ENCODE data around the gene CHAT.

Gene CHAT

DNA sequence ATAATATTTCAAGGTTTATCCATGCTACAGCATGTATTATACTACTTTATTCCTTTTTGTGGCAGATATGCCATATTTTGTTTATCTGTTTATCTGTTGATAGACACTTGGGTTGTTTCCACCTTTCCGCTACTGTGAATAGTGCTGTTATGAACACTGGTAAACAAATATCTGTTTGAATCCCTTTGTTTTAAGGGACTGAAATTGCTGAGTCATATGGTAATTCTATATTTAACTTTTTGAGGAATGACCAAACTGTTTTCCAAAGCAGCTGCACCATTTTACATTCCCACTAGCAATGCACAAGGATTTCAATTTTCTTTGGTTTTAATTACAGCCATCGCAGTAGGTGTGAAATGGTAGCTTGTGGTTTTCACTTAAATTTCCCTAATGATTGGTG is 69.0 kb downstream of the CHAT start:
- H3K4me3 ChIP-seq (ENCODE audit: low read depth in 1 of 2, low read length in 2 of 2): no peak overlapping the region
- no peak overlapping the region for H3K27ac ChIP-seq (ENCODE audit: low read depth, low read length)
- no peaks in the 10 kb centered on the region for H3K36me3 ChIP-seq (ENCODE audit: insufficient read depth, low read length)
- H3K9me3 ChIP-seq (ENCODE audit: low read length): no peaks in the 10 kb centered on the region
- H3K9ac ChIP-seq (ENCODE audit: low read length): no peak overlapping the region
- no peaks in the 10 kb centered on the region for H3K4me1 ChIP-seq (ENCODE audit: insufficient read depth, low read length)
- H3K27me3 ChIP-seq (ENCODE audit: control insufficient read depth in 1 of 2, insufficient read depth in 2 of 2, low read length in 2 of 2): peaks cover 0 to 6% of the 10 kb centered on the region in 2 donors

DNA sequence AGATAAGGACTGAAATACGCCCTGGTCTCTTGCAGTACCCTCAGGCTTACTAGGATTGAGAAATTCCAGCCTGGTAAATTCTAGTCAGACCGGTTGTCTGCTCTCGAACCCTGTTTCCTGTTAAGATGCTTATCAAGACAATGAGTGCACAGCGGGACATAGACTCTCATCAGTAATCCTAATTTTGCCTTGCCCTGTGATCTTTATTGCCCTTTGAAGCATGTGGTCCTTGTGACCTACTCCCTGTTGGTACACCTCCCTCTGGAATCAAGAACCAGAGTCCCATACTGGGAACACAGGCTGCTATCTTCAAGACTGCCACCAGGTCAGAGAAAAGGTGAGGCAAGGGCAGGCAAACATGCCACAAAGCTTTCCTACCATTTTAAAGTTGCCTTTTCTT is 72.8 kb downstream of the CHAT start:
- H3K36me3 ChIP-seq (ENCODE audit: insufficient read depth, low read length): no peaks in the 10 kb centered on the region
- H3K4me3 ChIP-seq (ENCODE audit: low read depth in 1 of 2, low read length in 2 of 2): no peak overlapping the region
- peaks cover 0 to 11% of the 10 kb centered on the region in 2 donors for H3K27me3 ChIP-seq (ENCODE audit: control insufficient read depth in 1 of 2, insufficient read depth in 2 of 2, low read length in 2 of 2)
- no peaks in the 10 kb centered on the region for H3K9me3 ChIP-seq (ENCODE audit: low read length)
- H3K4me1 ChIP-seq (ENCODE audit: insufficient read depth, low read length): no peaks in the 10 kb centered on the region
- no peak overlapping the region for H3K27ac ChIP-seq (ENCODE audit: low read depth, low read length)
- H3K9ac ChIP-seq (ENCODE audit: low read length): no peak overlapping the region

DNA sequence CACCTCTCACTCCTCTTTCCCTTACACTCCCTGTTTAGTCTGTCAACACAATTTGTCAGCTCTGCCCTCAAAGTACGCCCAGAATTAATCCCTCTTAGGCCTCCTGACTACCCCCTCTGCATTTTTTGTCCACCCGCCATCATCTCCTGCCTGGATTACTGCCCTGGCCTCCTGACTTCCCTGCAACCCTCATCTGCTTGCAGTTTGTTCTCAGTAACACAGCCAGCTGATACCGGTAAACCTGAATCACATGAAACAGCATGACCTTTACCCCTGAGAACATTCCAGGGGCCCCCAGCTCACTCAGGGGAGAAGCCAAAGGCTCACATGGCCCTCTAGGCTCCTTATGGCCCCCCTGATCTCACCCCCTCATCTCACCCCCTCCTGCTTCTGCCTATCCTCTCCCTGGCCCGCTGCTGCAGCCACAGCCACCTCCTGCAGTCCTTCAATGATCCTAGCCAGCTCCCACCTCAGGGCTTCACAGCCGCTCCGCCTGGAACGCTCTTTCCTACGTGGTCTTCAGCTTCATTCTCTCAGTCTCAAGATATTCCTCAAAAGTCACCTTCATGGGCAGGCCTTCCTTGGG is 74.5 kb downstream of the CHAT start:
- no peak overlapping the region for H3K4me3 ChIP-seq (ENCODE audit: low read depth in 1 of 2, low read length in 2 of 2)
- no peaks in the 10 kb centered on the region for H3K9me3 ChIP-seq (ENCODE audit: low read length)
- H3K4me1 ChIP-seq (ENCODE audit: insufficient read depth, low read length): no peaks in the 10 kb centered on the region
- H3K27me3 ChIP-seq (ENCODE audit: control insufficient read depth in 1 of 2, insufficient read depth in 2 of 2, low read length in 2 of 2): peaks cover 0 to 11% of the 10 kb centered on the region in 2 donors
- H3K36me3 ChIP-seq (ENCODE audit: insufficient read depth, low read length): no peaks in the 10 kb centered on the region
- no peak overlapping the region for H3K27ac ChIP-seq (ENCODE audit: low read depth, low read length)
- H3K9ac ChIP-seq (ENCODE audit: low read length): no peak overlapping the region

DNA sequence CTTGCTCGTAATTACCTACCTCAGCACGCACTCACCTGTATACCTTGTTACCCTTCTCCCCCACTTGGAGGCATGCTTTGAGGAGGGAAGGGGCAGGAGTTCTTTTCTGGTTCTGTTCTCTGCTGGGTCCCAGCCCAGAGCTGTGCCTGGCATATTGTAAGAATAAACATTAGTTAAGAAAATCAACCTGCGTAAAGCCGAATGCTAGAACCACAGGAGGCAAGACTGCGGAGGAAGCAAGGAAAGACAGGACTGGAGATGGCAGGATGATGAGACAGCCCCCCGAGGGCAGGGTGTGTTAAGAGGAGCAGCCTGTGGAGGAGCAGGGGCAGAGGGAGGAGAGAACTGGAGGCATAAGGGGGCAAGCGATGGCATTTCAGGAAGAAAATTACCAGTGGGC is 75.1 kb downstream of the CHAT start:
- H3K9me3 ChIP-seq (ENCODE audit: low read length): no peaks in the 10 kb centered on the region
- H3K4me1 ChIP-seq (ENCODE audit: insufficient read depth, low read length): no peaks in the 10 kb centered on the region
- H3K9ac ChIP-seq (ENCODE audit: low read length): no peak overlapping the region
- H3K36me3 ChIP-seq (ENCODE audit: insufficient read depth, low read length): no peaks in the 10 kb centered on the region
- no peak overlapping the region for H3K4me3 ChIP-seq (ENCODE audit: low read depth in 1 of 2, low read length in 2 of 2)
- no peak overlapping the region for H3K27ac ChIP-seq (ENCODE audit: low read depth, low read length)
- peaks cover 0 to 11% of the 10 kb centered on the region in 2 donors for H3K27me3 ChIP-seq (ENCODE audit: control insufficient read depth in 1 of 2, insufficient read depth in 2 of 2, low read length in 2 of 2)

DNA sequence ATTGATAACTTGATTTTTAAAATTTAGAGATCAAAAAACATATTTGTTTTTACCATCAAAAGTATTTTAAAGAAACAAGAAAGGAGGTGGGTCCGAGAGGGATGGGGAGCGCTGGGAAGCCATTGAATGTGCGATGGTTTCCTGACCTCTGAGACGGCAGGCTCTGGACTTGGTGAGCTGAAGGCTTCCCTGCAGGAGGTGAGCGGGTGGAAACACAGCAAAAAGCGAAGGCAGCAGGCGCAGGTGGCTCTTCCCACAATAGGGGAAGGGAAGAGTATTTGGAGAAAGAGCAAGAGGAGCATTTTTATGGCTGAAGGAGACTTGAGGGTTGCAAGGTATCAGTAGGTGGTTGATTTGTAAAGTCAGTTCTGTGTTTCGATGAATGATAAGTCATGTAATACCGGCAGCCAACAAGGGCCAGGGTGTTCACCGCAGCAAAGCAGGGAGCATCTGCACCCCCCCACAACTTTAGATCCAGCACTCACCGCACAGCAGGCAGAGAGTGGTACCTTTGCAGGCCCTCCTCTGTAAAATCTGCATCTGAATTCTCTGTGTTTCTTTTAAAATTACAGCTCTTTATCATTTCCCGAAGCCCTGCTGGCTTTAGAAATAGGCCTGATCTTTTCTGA is 76.2 kb downstream of the CHAT start:
- Histone ChIP-seq H3K9ac (ENCODE audit: low read length) (no peak overlapping the region), H3K36me3 (ENCODE audit: insufficient read depth, low read length) (no peaks in the 10 kb centered on the region), H3K4me1 (ENCODE audit: insufficient read depth, low read length) (no peaks in the 10 kb centered on the region), H3K27me3 (ENCODE audit: control insufficient read depth in 1 of 2, insufficient read depth in 2 of 2, low read length in 2 of 2) (peaks cover 0 to 11% of the 10 kb centered on the region in 2 donors), H3K9me3 (ENCODE audit: low read length) (no peaks in the 10 kb centered on the region), H3K4me3 (ENCODE audit: low read depth in 1 of 2, low read length in 2 of 2) (no peak overlapping the region), H3K27ac (ENCODE audit: low read depth, low read length) (no peak overlapping the region)

DNA sequence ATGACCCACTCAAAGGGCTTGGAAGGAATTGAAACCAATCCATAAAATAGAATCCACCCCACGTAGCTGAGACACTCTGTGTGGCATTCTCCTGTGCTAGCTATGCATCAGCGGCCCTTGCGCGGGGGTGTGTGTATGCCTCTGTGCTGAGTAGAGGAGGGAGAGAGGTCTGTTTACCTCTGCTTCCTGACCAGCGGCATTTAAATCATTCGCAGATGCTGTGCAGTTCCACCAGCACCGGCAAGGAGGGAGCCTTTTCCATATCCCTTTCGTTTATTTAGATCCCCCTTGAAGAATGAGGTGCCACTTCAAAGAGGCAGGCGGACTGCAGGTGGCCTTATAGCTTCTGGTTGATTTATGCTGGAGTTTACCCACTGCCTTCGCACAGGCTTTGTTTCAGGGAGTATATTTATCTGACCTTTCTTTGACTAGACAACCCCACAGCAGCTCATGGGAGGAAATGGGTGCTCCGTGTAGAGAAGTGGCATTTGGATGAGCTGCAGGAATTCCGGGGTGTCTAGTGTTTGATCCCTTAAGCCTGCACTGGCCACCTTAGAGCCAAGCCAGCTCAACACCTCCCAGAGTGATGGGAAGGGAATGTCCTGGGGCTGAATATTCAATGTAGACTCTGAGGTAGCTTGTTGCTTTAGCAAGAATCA is 77.0 kb downstream of the CHAT start:
- peaks cover 0 to 11% of the 10 kb centered on the region in 2 donors for H3K27me3 ChIP-seq (ENCODE audit: control insufficient read depth in 1 of 2, insufficient read depth in 2 of 2, low read length in 2 of 2)
- H3K9me3 ChIP-seq (ENCODE audit: low read length): no peaks in the 10 kb centered on the region
- no peak overlapping the region for H3K9ac ChIP-seq (ENCODE audit: low read length)
- H3K4me3 ChIP-seq (ENCODE audit: low read depth in 1 of 2, low read length in 2 of 2): no peak overlapping the region
- H3K4me1 ChIP-seq (ENCODE audit: insufficient read depth, low read length): no peaks in the 10 kb centered on the region
- no peak overlapping the region for H3K27ac ChIP-seq (ENCODE audit: low read depth, low read length)
- H3K36me3 ChIP-seq (ENCODE audit: insufficient read depth, low read length): no peaks in the 10 kb centered on the region

DNA sequence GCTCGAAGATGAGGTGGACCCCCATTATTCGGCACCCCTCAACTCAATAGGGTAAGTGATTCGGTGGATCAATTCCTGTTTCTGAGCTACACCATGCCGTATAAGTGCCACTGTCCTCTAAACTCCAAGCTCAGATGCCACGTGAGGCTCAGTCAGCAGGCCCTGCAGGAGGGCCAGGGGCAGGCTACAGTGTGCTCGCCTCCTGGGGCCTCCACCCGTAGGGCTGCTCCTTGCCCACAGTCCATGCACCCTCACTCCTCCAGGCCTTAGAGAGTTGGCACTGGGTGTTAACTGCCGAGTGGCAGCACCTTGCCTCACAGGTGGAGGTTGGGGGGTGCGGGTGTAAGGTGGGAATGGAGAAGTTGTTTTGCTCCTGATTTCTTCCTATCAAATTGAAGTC is 77.8 kb downstream of the CHAT start:
- Histone ChIP-seq H3K9me3 (ENCODE audit: low read length) (no peaks in the 10 kb centered on the region), H3K27me3 (ENCODE audit: control insufficient read depth in 1 of 2, insufficient read depth in 2 of 2, low read length in 2 of 2) (peaks cover 0 to 11% of the 10 kb centered on the region in 2 donors), H3K27ac (ENCODE audit: low read depth, low read length) (no peak overlapping the region), H3K4me1 (ENCODE audit: insufficient read depth, low read length) (no peaks in the 10 kb centered on the region), H3K9ac (ENCODE audit: low read length) (no peak overlapping the region), H3K4me3 (ENCODE audit: low read depth in 1 of 2, low read length in 2 of 2) (no peak overlapping the region), H3K36me3 (ENCODE audit: insufficient read depth, low read length) (no peaks in the 10 kb centered on the region)

DNA sequence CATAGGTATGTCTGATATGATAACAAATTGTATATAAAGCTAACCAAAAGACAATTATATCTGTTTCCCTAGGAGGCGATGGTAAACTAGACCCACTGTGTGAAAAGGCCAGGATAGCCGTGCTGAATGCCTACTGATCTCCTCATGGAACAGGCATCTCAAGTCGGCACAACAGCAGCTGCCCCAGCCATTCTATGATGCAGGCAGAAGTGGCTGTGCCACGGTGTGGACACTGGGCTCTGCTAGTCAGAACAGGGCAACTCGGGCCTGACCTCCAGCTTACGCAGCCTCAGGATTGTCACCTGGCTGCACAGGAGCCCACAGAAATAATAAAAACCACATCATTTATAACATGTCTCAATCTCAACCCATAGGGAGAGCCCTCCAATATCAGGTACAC is 80.6 kb downstream of the CHAT start:
- no peak overlapping the region for H3K4me3 ChIP-seq (ENCODE audit: low read depth in 1 of 2, low read length in 2 of 2)
- no peak overlapping the region for H3K9ac ChIP-seq (ENCODE audit: low read length)
- H3K27ac ChIP-seq (ENCODE audit: low read depth, low read length): no peak overlapping the region
- peaks cover 0 to 7% of the 10 kb centered on the region in 2 donors for H3K27me3 ChIP-seq (ENCODE audit: control insufficient read depth in 1 of 2, insufficient read depth in 2 of 2, low read length in 2 of 2)
- H3K9me3 ChIP-seq (ENCODE audit: low read length): no peaks in the 10 kb centered on the region
- H3K36me3 ChIP-seq (ENCODE audit: insufficient read depth, low read length): no peaks in the 10 kb centered on the region
- H3K4me1 ChIP-seq (ENCODE audit: insufficient read depth, low read length): no peaks in the 10 kb centered on the region

DNA sequence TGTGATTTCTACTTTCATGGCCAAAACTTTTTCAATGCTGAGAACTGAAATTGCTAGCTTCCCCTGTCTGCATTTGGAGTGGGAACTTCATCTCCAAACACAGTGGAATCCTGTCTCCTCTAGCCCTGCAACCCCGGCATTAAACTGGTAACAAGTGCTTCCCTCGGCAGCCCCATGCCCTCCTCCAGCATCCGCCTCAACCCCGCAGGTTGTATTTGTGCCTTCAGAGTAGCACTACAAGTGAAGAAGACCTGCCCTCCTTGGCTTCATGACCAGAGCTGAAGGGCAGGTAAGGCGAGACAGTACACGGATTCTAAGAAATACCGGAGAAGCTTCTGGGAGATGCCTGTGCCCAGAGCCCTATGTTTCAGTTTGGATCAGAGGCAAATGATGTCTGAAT is 82.5 kb downstream of the CHAT start:
- H3K9me3 ChIP-seq (ENCODE audit: low read length): no peaks in the 10 kb centered on the region
- no peaks in the 10 kb centered on the region for H3K27me3 ChIP-seq (ENCODE audit: control insufficient read depth in 1 of 2, insufficient read depth in 2 of 2, low read length in 2 of 2)
- H3K27ac ChIP-seq (ENCODE audit: low read depth, low read length): no peak overlapping the region
- H3K4me3 ChIP-seq (ENCODE audit: low read depth in 1 of 2, low read length in 2 of 2): no peak overlapping the region
- H3K4me1 ChIP-seq (ENCODE audit: insufficient read depth, low read length): no peaks in the 10 kb centered on the region
- no peak overlapping the region for H3K9ac ChIP-seq (ENCODE audit: low read length)
- H3K36me3 ChIP-seq (ENCODE audit: insufficient read depth, low read length): no peaks in the 10 kb centered on the region

DNA sequence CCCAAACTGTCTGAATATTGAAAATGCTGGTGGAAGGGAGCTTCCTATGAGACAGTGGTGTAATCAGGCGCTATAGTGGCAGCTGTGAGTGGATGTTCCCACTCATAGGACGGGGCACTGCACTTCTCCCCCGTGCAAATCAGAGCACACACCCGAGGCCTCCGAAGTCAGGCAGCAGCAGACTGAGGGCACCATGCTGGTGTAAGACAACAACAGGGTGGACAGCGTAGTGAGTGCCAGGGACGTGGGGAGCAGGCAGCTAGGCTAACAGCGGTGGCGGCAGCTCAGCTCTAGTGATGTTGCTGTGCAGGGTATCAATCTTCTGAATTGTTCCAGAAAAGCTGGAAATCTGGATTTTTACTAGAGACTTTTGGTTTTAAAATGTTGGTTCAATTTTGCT is 84.8 kb downstream of the CHAT start:
- Histone ChIP-seq H3K27me3 (ENCODE audit: control insufficient read depth in 1 of 2, insufficient read depth in 2 of 2, low read length in 2 of 2) (no peaks in the 10 kb centered on the region), H3K4me1 (ENCODE audit: insufficient read depth, low read length) (no peaks in the 10 kb centered on the region), H3K9ac (ENCODE audit: low read length) (no peak overlapping the region), H3K36me3 (ENCODE audit: insufficient read depth, low read length) (no peaks in the 10 kb centered on the region), H3K27ac (ENCODE audit: low read depth, low read length) (no peak overlapping the region), H3K4me3 (ENCODE audit: low read depth in 1 of 2, low read length in 2 of 2) (no peak overlapping the region), H3K9me3 (ENCODE audit: low read length) (no peaks in the 10 kb centered on the region)

DNA sequence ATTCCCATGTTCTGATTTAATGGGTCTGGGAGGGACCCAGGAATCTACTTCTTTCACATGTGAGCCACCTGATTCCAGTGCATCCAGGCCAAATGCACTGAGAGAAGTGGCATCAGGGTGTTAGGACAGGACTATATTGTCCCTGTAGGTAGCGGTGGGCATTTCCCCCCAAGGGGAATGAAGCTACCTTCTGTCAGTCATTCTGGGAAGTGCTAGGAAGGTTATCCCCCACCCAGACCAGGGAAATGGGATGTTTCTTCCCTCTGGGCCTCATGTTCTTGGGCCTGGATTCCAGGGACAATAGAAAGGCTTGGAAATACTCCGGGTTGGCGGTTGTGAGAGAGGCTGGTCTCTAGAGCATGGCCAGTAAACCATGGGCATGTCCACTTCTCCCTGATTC is 86.4 kb downstream of the CHAT start:
- no peaks in the 10 kb centered on the region for H3K9me3 ChIP-seq (ENCODE audit: low read length)
- H3K4me1 ChIP-seq (ENCODE audit: insufficient read depth, low read length): no peaks in the 10 kb centered on the region
- no peak overlapping the region for H3K9ac ChIP-seq (ENCODE audit: low read length)
- no peaks in the 10 kb centered on the region for H3K27me3 ChIP-seq (ENCODE audit: control insufficient read depth in 1 of 2, insufficient read depth in 2 of 2, low read length in 2 of 2)
- H3K36me3 ChIP-seq (ENCODE audit: insufficient read depth, low read length): no peaks in the 10 kb centered on the region
- no peak overlapping the region for H3K27ac ChIP-seq (ENCODE audit: low read depth, low read length)
- no peak overlapping the region for H3K4me3 ChIP-seq (ENCODE audit: low read depth in 1 of 2, low read length in 2 of 2)

DNA sequence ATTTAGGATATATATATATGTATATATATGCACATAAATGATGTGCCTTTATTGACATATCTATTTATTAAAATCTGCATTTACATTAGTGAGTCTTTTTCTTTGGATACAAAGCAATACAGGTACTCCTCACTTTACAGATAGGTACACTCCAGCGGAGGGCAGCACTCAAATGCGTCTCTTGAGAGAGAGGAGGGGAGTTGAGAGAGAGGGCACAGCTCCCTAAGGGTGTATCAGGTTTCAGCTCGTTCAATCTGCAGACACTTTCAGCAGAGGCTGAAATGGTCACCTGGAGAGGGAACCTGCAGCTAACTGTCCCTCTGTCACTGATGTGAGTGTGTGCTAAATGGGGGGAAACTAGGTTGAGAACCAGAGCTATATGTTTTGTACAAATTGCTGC is 87.2 kb downstream of the CHAT start:
- Histone ChIP-seq H3K9me3 (ENCODE audit: low read length) (no peaks in the 10 kb centered on the region), H3K4me3 (ENCODE audit: low read depth in 1 of 2, low read length in 2 of 2) (no peak overlapping the region), H3K27ac (ENCODE audit: low read depth, low read length) (no peak overlapping the region), H3K36me3 (ENCODE audit: insufficient read depth, low read length) (no peaks in the 10 kb centered on the region), H3K27me3 (ENCODE audit: control insufficient read depth in 1 of 2, insufficient read depth in 2 of 2, low read length in 2 of 2) (no peaks in the 10 kb centered on the region), H3K4me1 (ENCODE audit: insufficient read depth, low read length) (no peaks in the 10 kb centered on the region), H3K9ac (ENCODE audit: low read length) (no peak overlapping the region)
